ENCODE results near the gene NRXN2. TPM values are rescaled to one million over a fixed set of nuclear protein-coding genes. Genes with fewer than 3 reads are reported as not detected.

Gene NRXN2
- under 1 TPM; 0.18 to 0.39 TPM for total RNA-seq

DNA sequence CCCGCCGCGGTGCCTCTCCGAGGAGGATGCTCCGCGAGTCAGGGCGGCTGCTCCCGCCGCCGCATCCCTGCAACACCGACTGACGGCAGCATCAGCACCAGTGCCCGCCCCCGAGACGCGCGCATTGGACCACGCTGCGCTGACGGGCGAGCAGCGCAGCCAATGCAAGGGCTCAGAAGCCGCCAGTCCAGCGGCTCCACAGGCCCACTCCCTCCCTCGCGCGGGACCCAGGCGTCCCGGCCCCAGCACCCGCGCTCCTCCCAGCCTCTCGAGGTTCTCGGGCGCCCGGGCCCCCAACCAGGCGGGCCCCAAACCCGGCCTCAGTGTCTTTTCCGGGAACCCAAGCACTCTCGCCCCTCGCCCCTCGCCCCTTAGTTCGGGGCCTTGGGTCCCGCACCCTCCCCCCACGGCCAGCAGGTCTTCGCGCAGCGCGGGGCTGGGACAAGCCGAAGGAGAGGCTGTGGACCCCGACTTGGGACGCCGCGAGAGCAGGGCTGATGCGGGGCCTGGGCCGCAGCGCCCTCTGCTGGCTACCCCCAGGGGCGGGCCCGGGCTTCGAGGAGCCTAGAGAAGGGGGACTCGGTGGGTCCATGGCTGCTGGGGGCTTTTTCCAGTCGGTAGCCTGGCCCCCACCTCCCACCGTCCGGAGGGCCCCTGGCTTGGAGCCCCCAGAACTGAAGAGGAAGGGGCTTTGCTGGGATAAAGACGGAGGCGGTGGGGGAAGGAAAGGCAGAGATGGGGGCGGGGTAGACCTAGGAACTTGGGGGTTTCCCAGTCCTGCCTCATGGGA, at the start of gene NRXN2:
Gene NRXN2, minus strand, starts transcription at position 81 of the 790 bp plus-strand sequence. CDS start 9,498 bp downstream, outside the sequence.
- no peaks in the 10 kb centered on the region for H3K36me3 Mint-ChIP-seq (ENCODE audit: low read depth)
- no peaks in the 10 kb centered on the region for H3K9me3 Mint-ChIP-seq (ENCODE audit: low read depth)
- peak; percentile 94 for DNase-seq
- H3K27ac Mint-ChIP-seq: no peak within 1 kb of the TSS
- peaks cover 11% of the 10 kb centered on the region for H3K4me1 Mint-ChIP-seq
- ChIA-PET CTCF (no interaction called here), POLR2A (no interaction called here)
- H3K27me3 Mint-ChIP-seq: peaks cover 19% of the 10 kb centered on the region
- peak within 1 kb of the TSS; percentile 46 for H3K4me3 Mint-ChIP-seq
- ATAC-seq: peak; percentile 99
- intact Hi-C loops (cut with DNase I, micrococcal nuclease): loop anchor here (1.0 kb wide), 5 partner anchors 20 to 364 kb away; partner anchors contain the start of genes ATG2A (in 1 of the 2) and RPS6KA4 (in 1 of the 2)

DNA sequence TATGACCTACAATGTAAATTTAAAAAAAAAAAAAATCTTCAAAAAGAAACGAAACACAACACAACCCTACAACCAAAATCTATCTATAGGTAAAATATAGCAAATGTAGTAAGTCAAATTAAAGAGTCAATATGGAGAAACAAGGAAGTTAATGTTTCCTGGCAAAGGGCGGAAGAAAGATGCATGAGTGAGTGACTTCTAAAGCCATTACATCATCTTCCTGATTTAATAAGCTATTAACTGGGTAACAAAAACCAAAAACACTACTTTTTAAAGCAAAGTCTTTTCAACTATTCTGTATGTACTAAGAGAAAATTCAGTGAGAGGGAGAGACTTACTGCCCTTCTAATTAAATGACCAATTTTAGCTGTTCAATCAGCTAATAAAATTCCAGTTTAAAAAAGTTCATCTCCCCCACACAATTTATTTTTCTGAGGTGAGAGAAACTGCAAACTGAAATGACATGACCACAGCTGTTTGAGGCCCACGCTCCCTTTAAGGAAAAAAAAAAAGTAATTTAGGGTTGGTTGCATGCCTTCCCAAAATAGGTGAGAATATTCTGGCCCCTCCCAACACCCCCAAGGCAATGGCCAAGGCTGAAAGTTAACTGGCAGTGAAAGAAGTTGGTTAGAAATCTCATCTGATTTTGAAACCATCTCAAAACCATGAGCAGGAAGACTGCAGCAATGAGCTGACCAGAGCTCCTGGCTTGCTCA, 49.5 kb upstream of the NRXN2 start:
- Mint-ChIP-seq H3K4me3 (peak overlapping the region; percentile 28), H3K36me3 (ENCODE audit: low read depth) (peaks cover 97% of the 10 kb centered on the region), H3K9me3 (ENCODE audit: low read depth) (no peaks in the 10 kb centered on the region), H3K27me3 (no peaks in the 10 kb centered on the region), H3K27ac (peak overlapping the region; percentile 93), H3K4me1 (peaks cover 93% of the 10 kb centered on the region)
- ChIA-PET POLR2A (interaction anchor here (1.5 kb wide), 2 partner anchors 9 to 11 kb away, joined by 9 to 13 read pairs; no protein-coding TSS in a partner anchor), CTCF (interaction anchor here (0.6 to 4.1 kb wide), 8 partner anchors 9 to 122 kb away, joined by 3 to 30 read pairs (median 4); partner anchors contain the start of genes PYGM and RASGRP2)
- intact Hi-C loops (cut with DNase I, micrococcal nuclease): loop anchor here in 1 of 2 experiments (10.0 kb wide), 1 partner anchor 342 kb away; the partner anchor contains the start of genes TM7SF2 and ZNHIT2
- no peak for ATAC-seq
- no peak for DNase-seq

DNA sequence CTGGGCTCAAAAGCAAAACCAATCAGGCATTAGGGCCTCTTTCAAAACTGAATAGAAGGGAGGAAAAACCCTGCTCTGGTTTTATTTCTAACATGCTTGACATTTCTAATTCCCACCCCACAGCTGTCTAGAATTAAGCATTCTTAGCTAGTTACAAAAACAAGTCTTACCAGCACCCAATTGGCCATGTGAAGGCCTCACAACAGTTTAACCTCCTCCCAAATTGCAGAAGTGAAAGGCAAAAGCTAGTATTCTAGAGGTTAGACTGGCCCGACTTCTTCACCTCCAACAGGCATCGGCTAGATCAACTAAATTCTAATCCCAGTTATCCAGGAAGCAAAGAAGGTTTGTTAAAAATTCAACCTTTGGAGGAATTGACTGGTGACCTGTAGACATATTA, 48.9 kb upstream of the NRXN2 start:
- POLR2A ChIA-PET: interaction anchor here (0.7 to 1.5 kb wide), 3 partner anchors 8 to 276 kb away, joined by 3 to 13 read pairs (median 9); no protein-coding TSS in a partner anchor
- H3K4me3 Mint-ChIP-seq: peak overlapping the region; percentile 28
- H3K4me1 Mint-ChIP-seq: peaks cover 95% of the 10 kb centered on the region
- no peaks in the 10 kb centered on the region for H3K9me3 Mint-ChIP-seq (ENCODE audit: low read depth)
- no peaks in the 10 kb centered on the region for H3K27me3 Mint-ChIP-seq
- CTCF ChIA-PET: interaction anchor here (0.7 to 4.1 kb wide), 7 partner anchors 10 to 123 kb away, joined by 3 to 30 read pairs (median 3); partner anchors contain the start of genes PYGM and RASGRP2
- intact Hi-C loops (cut with DNase I, micrococcal nuclease): loop anchor here in 1 of 2 experiments (10.0 kb wide), 1 partner anchor 343 kb away; the partner anchor contains the start of genes TM7SF2 and ZNHIT2
- ATAC-seq (no peak), DNase-seq (no peak)
- H3K27ac Mint-ChIP-seq: peak overlapping the region; percentile 93
- peaks cover 97% of the 10 kb centered on the region for H3K36me3 Mint-ChIP-seq (ENCODE audit: low read depth)

DNA sequence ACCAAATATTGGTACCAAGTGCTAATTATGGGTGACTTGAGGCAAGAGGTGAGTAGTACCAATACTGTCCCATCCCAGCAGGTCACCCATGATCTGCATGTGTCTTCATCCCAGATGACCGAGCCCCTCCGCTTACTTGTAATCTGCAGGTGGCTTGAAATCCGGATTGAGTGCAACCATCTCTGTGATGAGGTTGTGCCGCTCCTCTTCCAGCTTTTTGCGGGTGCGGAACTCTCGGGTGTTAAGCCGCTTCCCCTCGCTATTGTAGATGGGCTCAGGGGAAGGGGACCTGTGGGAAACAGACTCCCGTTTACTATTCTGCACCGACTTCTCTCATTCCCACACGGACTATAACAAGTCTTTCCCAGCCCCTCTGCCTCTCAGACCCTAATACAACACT, 47.1 kb upstream of the NRXN2 start:
- H3K9me3 Mint-ChIP-seq (ENCODE audit: low read depth): no peaks in the 10 kb centered on the region
- intact Hi-C loops (cut with DNase I, micrococcal nuclease): loop anchor here in 1 of 2 experiments (10.0 kb wide), 1 partner anchor 345 kb away; the partner anchor contains the start of genes TM7SF2 and ZNHIT2
- H3K27ac Mint-ChIP-seq: no peak overlapping the region
- CTCF ChIA-PET: interaction anchor here (0.6 to 4.1 kb wide), 3 partner anchors 8 to 600 kb away, joined by 3 to 30 read pairs (median 3); partner anchors contain the start of gene PYGM
- POLR2A ChIA-PET: interaction anchor here (0.6 to 1.1 kb wide), 4 partner anchors 8 to 617 kb away, joined by 3 to 6 read pairs (median 4); no protein-coding TSS in a partner anchor
- peaks cover 91% of the 10 kb centered on the region for H3K36me3 Mint-ChIP-seq (ENCODE audit: low read depth)
- peaks cover 90% of the 10 kb centered on the region for H3K4me1 Mint-ChIP-seq
- H3K27me3 Mint-ChIP-seq: no peaks in the 10 kb centered on the region
- ATAC-seq (no peak), DNase-seq (no peak)
- no peak overlapping the region for H3K4me3 Mint-ChIP-seq

DNA sequence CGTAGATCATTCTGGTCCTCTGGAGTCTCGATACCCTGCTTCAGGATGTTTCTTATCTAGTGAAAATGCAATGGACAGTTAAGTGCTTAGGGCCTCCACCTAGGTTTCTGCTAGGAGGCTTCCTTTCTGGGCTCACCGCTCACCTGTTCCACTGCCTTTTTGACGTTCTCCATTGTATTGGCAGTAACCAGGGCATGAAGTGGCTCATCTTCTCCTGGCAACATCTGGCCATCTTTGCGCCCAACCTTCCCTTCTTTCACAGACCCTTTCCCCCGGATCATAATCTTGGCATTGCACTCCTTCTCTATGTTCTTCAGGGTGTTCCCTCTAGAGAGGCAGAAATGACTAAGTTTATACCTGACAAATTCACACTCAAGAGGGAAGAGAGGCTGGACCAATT, 46.3 kb upstream of the NRXN2 start:
- Mint-ChIP-seq H3K27me3 (no peaks in the 10 kb centered on the region), H3K4me1 (peaks cover 90% of the 10 kb centered on the region), H3K4me3 (no peak overlapping the region), H3K27ac (peak overlapping the region; percentile 74), H3K36me3 (ENCODE audit: low read depth) (peaks cover 91% of the 10 kb centered on the region), H3K9me3 (ENCODE audit: low read depth) (no peaks in the 10 kb centered on the region)
- no peak for ATAC-seq
- DNase-seq: no peak
- ChIA-PET POLR2A (interaction anchor here (0.8 to 1.1 kb wide), 2 partner anchors 9 kb away, joined by 3 to 6 read pairs; no protein-coding TSS in a partner anchor), CTCF (interaction anchor here (0.6 to 4.1 kb wide), 3 partner anchors 7 to 23 kb away, joined by 3 to 30 read pairs (median 4); partner anchors contain the start of gene PYGM)
- intact Hi-C loops (cut with DNase I, micrococcal nuclease): no loop called here

DNA sequence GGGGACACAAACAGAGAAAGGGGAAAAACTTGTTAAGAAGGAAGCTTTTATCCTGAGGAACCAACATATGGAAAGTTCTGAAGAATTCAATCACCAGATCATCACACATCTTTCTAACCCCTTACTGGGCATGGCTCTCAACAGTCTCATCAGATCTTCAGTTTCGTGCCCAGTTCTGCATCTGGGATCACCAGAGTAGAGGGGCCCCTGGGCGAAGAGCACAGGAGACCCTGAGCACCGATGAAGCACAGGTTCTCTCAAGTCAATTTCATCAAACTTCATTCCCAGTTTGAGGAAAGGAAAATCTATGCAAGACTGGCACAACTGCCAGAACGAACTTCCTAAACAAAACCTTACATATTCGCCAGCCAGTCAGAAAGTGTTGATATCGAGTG, 45.3 kb upstream of the NRXN2 start:
- CTCF ChIA-PET: interaction anchor here (0.9 to 6.0 kb wide), 5 partner anchors 7 to 32 kb away, joined by 3 to 38 read pairs (median 3); partner anchors contain the start of gene SF1
- POLR2A ChIA-PET: no interaction called here
- H3K4me3 Mint-ChIP-seq: no peak overlapping the region
- no peaks in the 10 kb centered on the region for H3K9me3 Mint-ChIP-seq (ENCODE audit: low read depth)
- ATAC-seq: no peak
- no peak for DNase-seq
- intact Hi-C loops (cut with DNase I, micrococcal nuclease): no loop called here
- peak overlapping the region; percentile 82 for H3K27ac Mint-ChIP-seq
- H3K36me3 Mint-ChIP-seq (ENCODE audit: low read depth): peaks cover 92% of the 10 kb centered on the region
- H3K27me3 Mint-ChIP-seq: no peaks in the 10 kb centered on the region
- H3K4me1 Mint-ChIP-seq: peaks cover 91% of the 10 kb centered on the region

DNA sequence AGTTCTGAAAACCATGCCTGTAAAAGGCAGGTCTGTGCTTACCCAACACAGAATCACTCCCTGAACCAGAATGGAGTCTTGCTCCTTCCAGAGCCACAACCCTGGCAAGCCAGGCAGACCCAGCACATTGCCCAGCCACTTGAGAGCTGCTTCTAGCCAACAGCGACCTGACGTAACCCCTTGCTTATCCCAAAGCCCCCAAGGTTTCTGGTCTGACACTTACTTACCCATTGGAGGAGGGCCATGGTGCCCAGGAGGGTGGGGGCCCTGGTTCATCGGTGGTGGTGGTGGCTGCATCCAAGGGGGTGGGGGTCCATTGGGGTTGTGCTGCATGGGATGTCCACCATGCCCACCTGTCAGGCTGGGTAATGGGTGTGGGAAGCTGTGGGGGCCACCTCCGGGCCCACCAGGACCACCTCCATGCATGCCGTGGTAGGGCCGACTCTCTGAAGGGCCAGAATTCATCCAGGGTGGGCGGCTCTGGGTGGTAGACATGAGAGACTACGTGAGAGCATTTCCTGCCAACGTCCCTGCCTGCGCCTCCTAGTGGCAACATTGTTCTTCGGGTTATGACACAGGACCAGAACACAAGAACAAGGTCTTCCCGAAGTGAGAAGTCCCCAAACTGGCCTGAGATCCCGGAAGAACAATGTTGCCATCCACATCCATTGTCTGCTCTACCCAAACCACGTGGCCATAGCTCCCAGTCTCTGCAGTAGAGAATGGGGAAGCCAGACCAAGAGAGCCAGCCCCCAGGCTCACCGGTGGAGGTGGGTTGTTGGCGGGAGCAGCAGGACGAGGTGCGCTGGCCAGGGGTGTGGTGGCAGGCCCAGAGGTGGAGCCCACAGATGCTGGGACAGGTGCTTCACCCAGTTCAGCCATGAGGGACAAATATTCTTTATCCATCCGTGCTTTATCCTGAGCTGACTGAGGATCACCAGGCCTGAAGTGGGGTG, 44.6 kb upstream of the NRXN2 start:
- POLR2A ChIA-PET: no interaction called here

DNA sequence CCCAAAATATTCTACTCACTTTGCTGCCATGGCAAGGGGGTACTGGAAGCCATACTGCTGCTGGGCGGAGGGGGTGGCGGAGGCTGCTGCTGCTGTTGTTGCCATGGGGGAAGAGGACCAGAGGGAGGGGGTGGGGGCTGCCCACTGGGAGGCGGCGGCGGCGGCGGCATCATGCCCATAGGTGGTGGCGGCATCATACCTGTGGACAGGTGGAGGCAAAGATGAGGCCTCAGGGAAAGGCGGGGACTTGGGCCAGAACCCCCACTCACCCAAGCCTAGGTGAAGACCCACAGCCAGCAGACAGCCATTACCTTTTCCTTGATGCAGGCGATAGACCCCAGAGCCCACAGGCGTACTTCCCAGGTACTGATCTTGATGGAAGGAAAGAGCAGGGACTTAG, 43.9 kb upstream of the NRXN2 start:
- Mint-ChIP-seq H3K27ac (peak overlapping the region; percentile 88), H3K4me1 (peaks cover 91% of the 10 kb centered on the region), H3K9me3 (ENCODE audit: low read depth) (no peaks in the 10 kb centered on the region), H3K36me3 (ENCODE audit: low read depth) (peaks cover 88% of the 10 kb centered on the region), H3K27me3 (no peaks in the 10 kb centered on the region), H3K4me3 (no peak overlapping the region)
- intact Hi-C loops (cut with DNase I, micrococcal nuclease): loop anchor here in 1 of 2 experiments (1.0 kb wide), 1 partner anchor 11 kb away; the partner anchor contains the start of gene SF1
- ChIA-PET POLR2A (no interaction called here), CTCF (interaction anchor here (1.1 to 6.0 kb wide), 2 partner anchors 9 to 33 kb away, joined by 3 to 38 read pairs; no protein-coding TSS in a partner anchor)
- DNase-seq: no peak
- ATAC-seq: no peak

More for the DNA sequence above, 44.6 kb upstream of the NRXN2 start:
- intact Hi-C loops (cut with DNase I, micrococcal nuclease): loop anchor here in 1 of 2 experiments (1.0 kb wide), 1 partner anchor 11 kb away; the partner anchor contains the start of gene SF1
- CTCF ChIA-PET: interaction anchor here (0.6 to 6.0 kb wide), 7 partner anchors 8 to 541 kb away, joined by 3 to 38 read pairs (median 3); partner anchors contain the start of gene SF1
- ATAC-seq: peak; percentile 50
- peak overlapping the region; percentile 88 for H3K27ac Mint-ChIP-seq
- no peak overlapping the region for H3K4me3 Mint-ChIP-seq
- DNase-seq: peak; percentile 90
- no peaks in the 10 kb centered on the region for H3K27me3 Mint-ChIP-seq
- H3K9me3 Mint-ChIP-seq (ENCODE audit: low read depth): no peaks in the 10 kb centered on the region
- peaks cover 90% of the 10 kb centered on the region for H3K36me3 Mint-ChIP-seq (ENCODE audit: low read depth)
- H3K4me1 Mint-ChIP-seq: peaks cover 91% of the 10 kb centered on the region

DNA sequence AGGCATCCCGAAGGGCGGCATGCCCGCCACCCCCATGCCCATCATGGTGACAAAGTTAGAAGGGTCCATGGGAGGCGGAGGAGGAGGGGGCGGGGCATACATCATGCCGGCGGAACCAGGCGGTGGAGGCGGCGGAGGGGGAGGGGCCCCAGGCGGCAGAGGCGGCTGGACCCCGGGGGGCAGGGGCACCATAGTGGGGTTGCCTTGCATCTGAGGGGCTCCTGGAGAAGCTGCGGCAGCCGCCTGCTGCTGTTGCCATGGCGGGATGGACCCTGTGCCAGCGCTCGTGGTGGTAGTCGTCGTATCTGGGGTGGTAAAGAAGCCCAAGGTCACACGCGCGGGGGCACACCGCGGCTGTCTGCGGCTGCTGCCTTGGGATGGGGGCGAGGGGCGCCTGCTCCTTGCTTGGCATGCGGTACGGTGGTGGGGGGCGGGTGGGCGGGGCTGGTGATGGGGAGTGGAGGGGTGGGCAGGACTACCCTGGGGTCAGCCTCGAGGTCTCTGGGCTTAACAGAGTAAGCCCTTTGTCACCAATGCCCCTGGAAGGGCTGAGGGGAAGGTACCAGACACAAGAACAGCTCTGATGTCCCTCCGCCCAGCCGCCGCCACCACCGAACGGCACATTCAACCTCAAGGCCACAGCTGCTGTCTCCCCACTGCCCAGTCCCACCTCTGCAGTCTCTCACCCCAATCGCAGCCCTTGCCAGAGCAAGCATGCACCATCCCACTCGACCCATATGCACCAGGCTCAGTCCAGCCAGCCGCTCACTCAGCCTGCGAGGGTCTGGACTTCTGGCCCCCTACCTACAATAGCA, 43.1 kb upstream of the NRXN2 start:
- ChIA-PET POLR2A (interaction anchor here (0.6 kb wide), 1 partner anchor 1497 kb away, joined by 3 read pairs; no protein-coding TSS in a partner anchor), CTCF (interaction anchor here (0.6 to 6.0 kb wide), 2 partner anchors 10 to 314 kb away, joined by 3 to 38 read pairs; no protein-coding TSS in a partner anchor)
- no peaks in the 10 kb centered on the region for H3K9me3 Mint-ChIP-seq (ENCODE audit: low read depth)
- peak overlapping the region; percentile 4 for H3K27ac Mint-ChIP-seq
- no peak for ATAC-seq
- H3K4me1 Mint-ChIP-seq: peaks cover 89% of the 10 kb centered on the region
- H3K27me3 Mint-ChIP-seq: no peaks in the 10 kb centered on the region
- DNase-seq: no peak
- H3K36me3 Mint-ChIP-seq (ENCODE audit: low read depth): peaks cover 82% of the 10 kb centered on the region
- intact Hi-C loops (cut with DNase I, micrococcal nuclease): no loop called here
- H3K4me3 Mint-ChIP-seq: no peak overlapping the region
